ENCODE measurements around the gene CDC45. TPM values are rescaled to one million over a fixed set of nuclear protein-coding genes. Genes with fewer than 3 reads are reported as not detected.

Gene CDC45
- total RNA-seq, 2 experiments from 2014 or later, result 80.2 to 83.0 TPM

DNA sequence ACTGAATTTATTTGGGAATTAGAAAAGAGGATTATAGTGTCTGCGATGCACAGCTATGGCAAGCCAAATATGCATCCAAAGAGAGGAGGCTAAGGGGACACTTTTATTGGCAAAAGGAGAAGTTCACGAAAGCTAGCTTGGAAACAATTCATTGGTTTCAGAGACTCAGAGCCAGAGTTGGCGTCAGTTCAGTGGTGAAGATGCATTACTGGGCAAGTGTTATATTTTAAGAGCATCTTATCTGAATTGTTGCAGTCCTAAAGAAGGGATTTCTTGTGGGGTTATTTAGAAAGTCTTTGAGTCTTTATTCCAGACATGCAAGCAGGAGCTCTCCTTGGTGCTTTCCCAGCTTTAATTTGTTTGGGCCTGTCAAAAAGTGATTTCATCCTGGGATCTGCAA is 29.5 kb downstream of the CDC45 start:
- peaks cover 92% of the 10 kb centered on the region for H3K36me3 ChIP-seq (ENCODE audit: insufficient read depth, low read length)
- H3K9me3 ChIP-seq (ENCODE audit: low read length), result no peaks in the 10 kb centered on the region
- POLR2A ChIA-PET, result no interaction called here
- BruUV-seq (replicated peaks), result TSS peak; percentile 12
- H3K9me2 ChIP-seq (ENCODE audit: insufficient read depth, low read length), result no peaks in the 10 kb centered on the region
- H3K4me3 ChIP-seq (ENCODE audit: low read depth, low read length, poor library complexity, severe bottlenecking), result no peak overlapping the region
- no peak overlapping the region for H3K27ac ChIP-seq (ENCODE audit: low read depth, low read length, poor library complexity, severe bottlenecking)
- H2AFZ ChIP-seq (ENCODE audit: low read length), result no peak overlapping the region
- no peaks in the 10 kb centered on the region for H3K4me1 ChIP-seq (ENCODE audit: insufficient read depth, low read length, poor library complexity, severe bottlenecking)
- H4K20me1 ChIP-seq (ENCODE audit: insufficient read depth, low read length), result no peaks in the 10 kb centered on the region
- no peak for TF ChIP-seq CTCF (conservative IDR thresholded peaks at IDR 0.05; ENCODE audit: low read length)
- no peak for TF ChIP-seq EZH2phosphoT487 (IDR thresholded peaks at IDR 0.05; ENCODE audit: borderline replicate concordance, low read depth, low read length)
- intact Hi-C loops (cut with micrococcal nuclease; ENCODE audit: unreplicated experiment), result no loop called here
- H3K4me2 ChIP-seq (ENCODE audit: low read length), result no peak overlapping the region
- no peaks in the 10 kb centered on the region for H3K79me2 ChIP-seq (ENCODE audit: insufficient read depth, low read depth, low read length)
- CTCF ChIA-PET (ENCODE audit: unreplicated experiment), result no interaction called here
- DNase-seq (ENCODE audit: low spot score), result no peak

DNA sequence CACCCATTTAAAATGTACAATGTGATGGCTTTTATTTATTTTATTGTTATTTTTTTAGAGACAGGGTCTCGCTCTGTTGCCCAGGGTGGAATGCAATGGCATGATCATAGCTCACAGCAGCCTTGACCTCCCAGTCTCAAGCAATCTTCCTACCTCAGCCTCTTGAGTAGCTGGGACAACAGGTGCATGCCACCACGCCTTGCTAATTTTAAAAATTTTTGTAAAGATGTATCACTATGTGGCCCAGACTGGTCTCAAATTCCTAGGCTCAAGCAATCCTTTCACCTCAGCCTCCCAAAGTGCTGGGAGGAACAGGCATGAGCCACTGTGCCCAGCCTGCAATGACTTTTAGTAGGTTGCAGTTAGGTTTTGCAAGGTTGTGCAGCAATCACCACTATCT is 30.2 kb downstream of the CDC45 start:
- POLR2A ChIA-PET, result no interaction called here
- Histone ChIP-seq H3K4me2 (ENCODE audit: low read length) (no peak overlapping the region), H3K27ac (ENCODE audit: low read depth, low read length, poor library complexity, severe bottlenecking) (no peak overlapping the region), H3K79me2 (ENCODE audit: insufficient read depth, low read depth, low read length) (no peaks in the 10 kb centered on the region), H3K4me1 (ENCODE audit: insufficient read depth, low read length, poor library complexity, severe bottlenecking) (no peaks in the 10 kb centered on the region), H2AFZ (ENCODE audit: low read length) (no peak overlapping the region), H4K20me1 (ENCODE audit: insufficient read depth, low read length) (no peaks in the 10 kb centered on the region), H3K4me3 (ENCODE audit: low read depth, low read length, poor library complexity, severe bottlenecking) (no peak overlapping the region), H3K9me2 (ENCODE audit: insufficient read depth, low read length) (no peaks in the 10 kb centered on the region), H3K9me3 (ENCODE audit: low read length) (no peaks in the 10 kb centered on the region), H3K36me3 (ENCODE audit: insufficient read depth, low read length) (peaks cover 97% of the 10 kb centered on the region)
- CTCF ChIA-PET (ENCODE audit: unreplicated experiment), result no interaction called here
- intact Hi-C loops (cut with micrococcal nuclease; ENCODE audit: unreplicated experiment), result no loop called here
- no peak for TF ChIP-seq CTCF (conservative IDR thresholded peaks at IDR 0.05; ENCODE audit: low read length)
- no peak for TF ChIP-seq EZH2phosphoT487 (IDR thresholded peaks at IDR 0.05; ENCODE audit: borderline replicate concordance, low read depth, low read length)
- DNase-seq (ENCODE audit: low spot score), result no peak
- no TSS peak for BruUV-seq (replicated peaks)

GRCh38 chr22:19510919-19511341 is 31.2 kb downstream of the CDC45 start:
- no peaks in the 10 kb centered on the region for H3K9me3 ChIP-seq (ENCODE audit: low read length)
- no peak for TF ChIP-seq CTCF (conservative IDR thresholded peaks at IDR 0.05; ENCODE audit: low read length)
- TF ChIP-seq EZH2phosphoT487 (IDR thresholded peaks at IDR 0.05; ENCODE audit: borderline replicate concordance, low read depth, low read length), result no peak
- H3K9me2 ChIP-seq (ENCODE audit: insufficient read depth, low read length), result no peaks in the 10 kb centered on the region
- no peaks in the 10 kb centered on the region for H4K20me1 ChIP-seq (ENCODE audit: insufficient read depth, low read length)
- no TSS peak for BruUV-seq (replicated peaks)
- ChIA-PET CTCF (ENCODE audit: unreplicated experiment) (interaction anchor here (0.6 kb wide), 1 partner anchor 30 kb away, joined by 3 read pairs; no protein-coding TSS in a partner anchor), POLR2A (no interaction called here)
- intact Hi-C loops (cut with micrococcal nuclease; ENCODE audit: unreplicated experiment), result no loop called here
- no peak for DNase-seq (ENCODE audit: low spot score)
- H3K79me2 ChIP-seq (ENCODE audit: insufficient read depth, low read depth, low read length), result no peaks in the 10 kb centered on the region
- H3K36me3 ChIP-seq (ENCODE audit: insufficient read depth, low read length), result peaks cover 97% of the 10 kb centered on the region
- no peak overlapping the region for H3K4me2 ChIP-seq (ENCODE audit: low read length)
- H2AFZ ChIP-seq (ENCODE audit: low read length), result no peak overlapping the region
- no peak overlapping the region for H3K4me3 ChIP-seq (ENCODE audit: low read depth, low read length, poor library complexity, severe bottlenecking)
- no peaks in the 10 kb centered on the region for H3K4me1 ChIP-seq (ENCODE audit: insufficient read depth, low read length, poor library complexity, severe bottlenecking)
- no peak overlapping the region for H3K27ac ChIP-seq (ENCODE audit: low read depth, low read length, poor library complexity, severe bottlenecking)
